T47D (cell line): Measurements from ENCODE around the gene VPS26C.

Source experiments
- DNase-seq, 2 experiments: peaks; one replicate each; pipeline versions ENCODE4 v3.0.0 to v3.0.0-alpha.2; 2011 to 2012; ENCODE audit warnings: low read depth in 1 of 2, low spot score in 1 of 2
- JUND ChIP-seq: IDR thresholded peaks from 2 replicates; pipeline ENCODE4 v1.6.1; 2012; ENCODE audit warnings: low read depth
- in situ Hi-C: cut with HindIII; loops from 2 replicates; pipeline ENCODE4 v1.10.0; 2016; ENCODE audit warnings: low sequenced_read_pairs, low pct_unique_long_range_greater_than_20kb

VPS26C gene

DNA sequence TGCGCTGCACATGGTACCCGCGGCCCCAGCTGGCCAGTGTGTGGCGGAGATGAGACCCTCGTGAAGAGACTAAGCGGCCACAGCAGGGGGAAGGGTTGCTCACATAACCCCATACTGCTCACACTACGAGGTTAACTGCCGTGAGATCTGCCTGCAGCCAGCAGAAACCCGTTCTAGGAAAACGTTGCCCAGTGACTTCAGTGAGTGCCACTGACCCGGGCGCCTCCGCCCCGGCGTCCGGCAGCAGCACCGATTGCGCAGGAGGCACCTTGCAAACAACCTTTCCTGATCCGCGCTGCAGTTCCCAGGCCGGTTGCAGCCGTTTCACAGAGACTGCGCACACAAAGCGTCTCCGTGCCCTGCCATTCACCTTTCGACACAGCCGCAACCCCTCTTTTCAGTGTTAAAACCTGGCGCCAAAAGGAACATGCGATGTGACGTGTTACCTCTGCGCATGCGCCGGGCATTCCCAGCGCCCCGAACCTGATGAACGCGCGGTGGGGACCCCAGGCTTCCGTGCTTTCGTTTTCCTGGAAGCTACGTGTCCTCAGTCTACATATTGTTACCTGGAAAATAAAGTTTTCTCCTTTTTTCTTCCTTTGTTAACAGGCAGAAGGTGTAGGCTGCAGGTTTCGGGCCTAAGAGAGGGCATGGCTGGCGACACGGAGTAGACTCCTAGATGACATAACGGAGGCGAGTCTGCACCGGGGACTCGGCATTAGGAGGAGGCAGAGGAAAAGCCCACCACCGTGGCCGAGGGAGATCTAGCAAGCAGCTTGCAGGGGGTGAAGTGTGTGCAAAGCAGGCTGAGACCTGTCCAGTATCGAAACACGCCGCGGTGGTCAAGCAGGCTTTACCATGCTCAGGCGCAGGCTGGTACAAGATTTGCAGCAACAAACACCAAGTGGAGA, 8.9 kb downstream of the VPS26C start:
- TF ChIP-seq JUND: no peak
- peak; percentile 26 to 89 for DNase-seq
- in situ Hi-C loops: no loop called here

DNA sequence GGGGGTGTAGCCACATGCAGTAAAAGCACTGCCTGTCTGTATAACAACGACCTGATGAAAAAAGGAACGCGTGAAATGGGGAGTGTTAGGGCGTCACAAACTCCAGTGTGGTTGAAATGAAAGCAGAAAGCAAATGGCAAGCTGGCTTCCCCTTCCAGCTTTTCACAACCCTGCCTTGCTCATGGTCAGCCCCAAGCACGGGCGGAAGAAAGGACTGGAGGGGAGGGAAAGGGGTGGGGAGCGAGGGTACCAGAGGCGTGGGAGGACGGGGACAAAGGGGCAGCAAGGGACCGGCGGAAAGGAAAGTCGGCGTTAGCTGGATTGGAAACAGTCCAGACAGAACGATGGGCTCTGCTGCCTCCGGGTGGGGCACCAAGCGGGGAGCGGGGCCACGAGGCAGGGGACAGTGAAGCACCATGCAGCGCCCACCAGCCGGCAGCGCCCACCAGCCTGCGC, 9.6 kb downstream of the VPS26C start:
- DNase-seq: peak in 1 of 2 experiments; percentile 47
- no peak for TF ChIP-seq JUND
- in situ Hi-C loops: no loop called here

DNA sequence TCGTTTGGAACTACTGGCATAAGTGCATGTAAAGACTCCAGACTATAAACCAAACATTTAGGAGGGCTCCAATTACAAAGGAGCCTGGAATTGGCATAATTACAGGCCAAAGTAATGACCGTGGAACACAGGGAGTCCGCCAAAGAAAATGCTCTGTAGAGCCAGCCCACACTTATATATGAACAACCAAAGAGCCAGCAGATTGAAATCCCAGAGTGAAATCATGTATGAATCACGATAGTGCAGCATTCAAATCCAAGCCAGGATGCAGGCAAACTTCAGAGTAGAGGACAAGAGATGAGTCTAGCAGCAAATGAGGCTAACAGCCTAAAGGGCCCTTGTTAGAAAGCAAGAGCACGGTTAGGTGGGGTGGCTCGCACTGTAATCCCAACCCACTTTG, 13.1 kb downstream of the VPS26C start:
- in situ Hi-C loops: no loop called here
- no peak for TF ChIP-seq JUND
- DNase-seq: no peak

DNA sequence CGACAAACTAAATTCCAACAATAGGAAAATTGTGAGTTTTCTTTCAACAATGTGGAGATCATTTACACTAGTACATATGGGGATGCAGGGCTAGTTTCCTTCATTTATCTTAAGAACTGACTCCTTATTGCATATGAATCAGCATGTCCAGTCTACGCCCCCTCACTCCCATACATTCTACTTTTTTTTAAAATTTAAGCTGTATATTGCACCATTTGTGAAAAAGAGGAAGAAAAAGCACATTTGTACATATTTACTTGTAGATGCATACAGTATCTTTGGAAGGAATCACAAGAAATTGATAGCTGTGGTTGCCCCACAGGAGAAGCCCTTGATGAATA, 15.9 kb downstream of the VPS26C start:
- no peak for DNase-seq
- in situ Hi-C loops: no loop called here
- no peak for TF ChIP-seq JUND

DNA sequence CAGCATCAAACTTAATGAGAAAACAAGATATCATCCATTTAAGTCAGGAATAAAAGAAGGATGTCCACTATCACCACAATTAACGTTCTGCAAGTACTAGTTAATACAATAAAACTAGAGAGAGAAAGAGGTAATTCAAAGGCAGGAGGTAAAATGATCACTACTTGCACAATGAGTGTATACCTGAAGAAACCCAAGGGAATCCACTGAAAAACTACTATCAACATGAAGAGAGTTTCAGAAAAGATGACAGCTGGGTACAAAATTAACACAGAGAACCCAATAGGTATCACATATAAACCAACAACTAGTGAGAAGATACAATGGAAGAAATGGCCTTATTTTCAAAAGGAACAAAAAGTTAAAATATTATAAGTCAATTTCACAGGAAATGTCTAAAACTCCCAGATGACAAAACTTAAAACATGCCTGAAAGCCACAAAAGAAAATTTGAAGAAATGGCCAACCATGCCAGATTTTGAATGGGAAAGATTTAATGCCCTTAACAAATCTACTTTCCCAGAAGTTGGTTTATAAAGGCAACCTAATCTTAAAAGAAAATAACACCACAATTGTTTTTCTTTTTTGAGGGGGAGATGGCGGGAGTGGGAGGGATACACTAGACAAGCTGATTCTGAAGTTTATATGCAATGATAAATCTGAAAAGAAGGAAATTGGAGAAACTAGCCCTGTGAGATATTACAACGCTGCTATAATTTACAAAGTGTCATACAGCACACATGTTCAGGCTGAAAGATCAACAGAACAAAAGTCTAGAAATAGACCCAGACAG, 17.8 kb downstream of the VPS26C start:
- in situ Hi-C loops: no loop called here
- no peak for TF ChIP-seq JUND
- no peak for DNase-seq

DNA sequence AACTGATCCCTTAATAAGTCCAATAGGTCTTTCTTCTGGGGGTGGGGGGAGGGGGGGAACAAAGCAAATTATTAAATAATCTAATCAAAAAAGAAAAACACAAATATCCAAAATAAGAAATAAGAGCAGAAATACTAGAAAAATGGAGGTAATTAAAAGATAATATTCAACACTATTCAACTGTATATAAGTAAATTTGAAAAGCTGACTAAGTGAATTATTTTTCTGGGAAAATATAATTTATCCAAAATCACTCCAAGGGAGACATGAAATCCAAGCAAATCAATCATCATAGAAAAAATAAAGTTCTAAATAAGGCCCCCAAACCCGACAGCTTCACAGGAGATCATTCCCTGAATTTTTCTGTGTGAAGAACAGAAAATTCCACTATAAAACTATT, 18.8 kb downstream of the VPS26C start:
- no peak for TF ChIP-seq JUND
- no peak for DNase-seq
- in situ Hi-C loops: no loop called here

DNA sequence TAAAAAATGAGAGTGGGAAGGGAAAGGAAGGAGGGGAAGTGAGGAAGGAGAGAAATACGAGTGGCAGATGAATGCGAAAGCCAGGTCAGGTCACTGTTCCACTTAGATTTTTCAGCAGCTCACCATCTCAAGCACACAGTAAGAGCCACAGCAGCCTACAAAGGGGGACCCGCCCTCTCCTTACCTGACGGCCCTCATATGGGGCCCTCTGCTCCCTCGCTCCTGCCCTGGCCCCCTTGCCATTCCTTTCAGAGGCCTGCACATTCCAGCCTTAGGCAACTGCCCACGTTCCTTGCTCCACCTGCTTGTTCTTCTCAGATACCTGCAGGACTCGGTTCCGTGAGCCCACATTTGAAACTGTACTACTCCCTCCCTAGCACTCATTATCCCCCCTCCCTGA, 22.0 kb downstream of the VPS26C start:
- DNase-seq: no peak
- in situ Hi-C loops: no loop called here
- no peak for TF ChIP-seq JUND

DNA sequence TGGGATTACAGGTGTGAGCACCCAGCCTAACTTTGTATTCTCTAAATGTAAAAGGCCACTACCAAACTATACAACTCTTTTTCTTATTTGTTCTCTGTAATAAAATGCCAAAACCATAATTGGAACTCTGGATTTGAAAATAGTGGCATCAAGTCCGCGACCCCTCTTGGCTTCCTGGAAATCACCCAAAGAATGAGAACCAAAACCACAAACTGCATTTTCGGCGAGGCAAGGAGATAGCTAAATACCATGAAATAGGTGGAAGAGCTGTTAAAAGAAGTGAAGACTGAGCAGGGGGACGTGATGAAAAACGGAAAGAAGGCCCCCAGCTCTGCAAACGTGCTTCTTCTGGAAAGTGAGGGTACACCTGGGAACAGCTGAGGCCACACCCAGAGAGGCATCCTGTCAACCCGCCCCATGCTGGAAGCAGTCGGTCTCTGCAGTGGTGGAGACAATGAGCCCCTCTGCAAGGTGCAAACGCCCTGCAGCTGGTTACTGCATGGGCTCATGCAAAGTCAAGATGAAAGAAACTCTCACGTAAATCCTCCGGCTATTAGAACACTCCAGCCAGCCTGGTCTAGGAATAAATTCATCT, 22.5 kb downstream of the VPS26C start:
- in situ Hi-C loops: no loop called here
- TF ChIP-seq JUND: no peak
- no peak for DNase-seq

DNA sequence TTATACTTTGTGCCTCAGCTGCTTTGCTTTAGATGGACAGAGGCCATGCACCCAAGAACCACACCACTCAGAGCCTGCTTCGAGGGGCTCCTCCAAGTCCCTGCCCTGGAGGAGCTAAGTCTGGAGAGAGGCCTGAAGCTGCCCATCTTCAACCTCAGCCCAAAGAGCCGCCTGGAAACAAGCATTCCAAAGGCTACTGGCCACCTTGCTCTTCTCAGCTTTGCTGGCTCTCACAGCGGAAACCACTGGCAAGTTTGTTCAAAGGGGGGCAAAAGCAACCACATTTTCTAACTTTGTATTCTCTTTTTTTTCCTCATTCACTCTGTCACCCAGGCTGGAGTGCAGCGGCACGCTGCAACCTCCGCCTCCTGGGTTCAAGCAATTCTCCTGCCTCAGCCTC, 23.2 kb downstream of the VPS26C start:
- no peak for TF ChIP-seq JUND
- in situ Hi-C loops: no loop called here
- DNase-seq: no peak

DNA sequence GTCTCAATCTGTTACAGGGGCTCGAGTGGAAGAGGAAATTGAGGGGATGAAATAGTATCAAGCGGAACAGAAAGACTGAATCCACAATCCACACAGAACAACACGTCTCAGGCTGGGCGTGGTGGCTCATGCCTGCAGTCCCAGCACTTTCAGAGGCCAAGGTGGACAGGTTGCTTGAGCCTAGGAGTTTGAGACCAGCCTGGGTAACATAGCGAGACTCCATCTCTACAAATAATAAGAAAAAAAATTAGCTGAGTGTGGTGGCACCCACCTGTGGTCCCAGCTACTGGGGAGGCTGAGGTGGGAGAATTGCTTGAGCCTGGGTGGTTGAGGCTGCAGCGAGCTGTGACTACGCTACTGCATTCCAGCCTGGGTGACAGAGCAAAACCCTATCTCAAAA, 25.7 kb downstream of the VPS26C start:
- TF ChIP-seq JUND: no peak
- in situ Hi-C loops: no loop called here
- no peak for DNase-seq

DNA sequence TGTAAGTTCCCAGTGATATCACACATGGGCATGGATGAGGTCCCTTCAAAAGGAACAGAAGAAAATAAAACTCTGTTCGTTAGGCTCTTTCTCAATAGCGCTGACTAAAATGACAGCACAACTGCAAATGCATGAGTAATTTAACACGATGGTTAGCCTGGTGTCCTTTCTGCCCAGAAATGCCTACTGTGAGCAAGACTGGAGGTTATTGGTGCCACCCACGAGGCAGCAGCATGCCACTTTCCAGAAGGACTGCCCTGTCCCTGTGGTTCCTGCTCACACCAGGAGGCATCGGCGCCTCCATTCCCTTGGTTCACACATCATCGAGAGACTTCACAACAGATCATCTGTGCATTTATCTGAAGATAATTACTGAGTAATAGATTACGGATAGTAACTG, 26.2 kb downstream of the VPS26C start:
- no peak for TF ChIP-seq JUND
- no peak for DNase-seq
- in situ Hi-C loops: no loop called here

DNA sequence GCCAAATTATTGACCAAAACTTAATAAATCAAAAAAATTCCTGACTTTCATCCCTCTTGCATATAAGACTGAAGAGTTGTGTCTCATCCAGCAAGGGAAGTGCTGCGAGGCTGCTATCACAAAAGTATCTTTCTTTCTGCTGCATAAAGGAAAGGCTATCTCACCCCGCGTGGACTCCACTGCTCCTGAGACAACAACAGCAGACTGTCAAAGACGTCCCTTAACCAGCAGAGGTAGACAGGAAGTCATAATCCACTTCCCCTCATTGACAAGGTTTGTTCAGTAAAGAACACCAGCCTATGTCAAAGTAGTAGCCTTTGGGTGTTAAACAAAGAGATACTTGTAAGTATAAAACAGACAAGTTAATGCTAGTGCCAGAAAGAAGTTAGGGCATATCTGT, 29.4 kb downstream of the VPS26C start:
- DNase-seq: no peak
- no peak for TF ChIP-seq JUND
- in situ Hi-C loops: no loop called here

DNA sequence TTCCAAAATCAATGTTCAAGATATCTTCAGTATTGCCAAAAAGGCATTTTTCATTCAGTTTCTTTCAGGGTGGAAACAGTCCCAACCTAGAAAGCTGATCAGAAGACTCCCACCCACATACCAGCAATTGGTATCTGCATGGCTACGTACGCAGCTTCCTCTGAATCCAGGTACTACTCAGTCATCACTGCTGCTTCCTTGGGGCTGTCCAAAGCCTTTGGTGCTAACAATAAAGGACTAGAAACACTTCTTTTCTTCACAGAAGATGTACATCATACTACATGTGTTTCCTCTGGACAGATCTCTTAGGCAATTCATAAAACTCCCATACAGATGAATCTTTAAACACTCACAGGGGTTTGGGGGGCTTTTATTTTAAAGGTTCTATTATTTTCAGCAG, 29.8 kb downstream of the VPS26C start:
- DNase-seq: no peak
- TF ChIP-seq JUND: no peak
- in situ Hi-C loops: no loop called here
